A673 (cell line): ENCODE data around the gene ARHGAP4. TPM values are rescaled to one million over a fixed set of nuclear protein-coding genes. Genes with fewer than 3 reads are reported as not detected.
A peak's percentile ranks its signal among the peaks of the same experiment; 100 is the strongest.

Experiments
- BruUV-seq: library from RNA; stranded (reverse); fragments of 400-500 nt; replicated peaks from 2 replicates; lab custom pipeline; 2021; lab: Mats Ljungman, UMichigan
- CTCF ChIA-PET: fragments of 300-600 bp; sonication (Branson Sonifier 250); formaldehyde crosslinking; loops from one replicate; lab custom pipeline; 2022; ENCODE audit warnings: antibody characterized with exemption; lab: Charles Lee
- POLR2A ChIA-PET: fragments of 300-600 bp; sonication (Branson Sonifier 250); formaldehyde crosslinking; loops from one replicate; lab custom pipeline; 2022; ENCODE audit warnings: antibody characterized with exemption; ENCODE audit not compliant: low non-redundant PET; lab: Charles Lee
- DNase-seq: peaks from one replicate; pipeline ENCODE4 v3.0.0-alpha.2; 2015; ENCODE audit warnings: low spot score
- H3K27ac ChIP-seq: fragments of 200-600 bp; sonication (generic); 2 replicates; pipeline ENCODE4 v1.5.1; 2016; ENCODE audit warnings: mixed run types, low read depth, mild to moderate bottlenecking, mixed read lengths, antibody characterized with exemption, low read length; ENCODE audit not compliant: poor library complexity, severe bottlenecking
- H3K27me3 ChIP-seq: fragments of 200-600 bp; sonication (generic); replicated peaks from 2 replicates; pipeline ENCODE4 v1.6.1; 2017; ENCODE audit warnings: mixed run types, low read depth, mild to moderate bottlenecking, mixed read lengths, antibody characterized with exemption, low read length; ENCODE audit not compliant: insufficient read depth, poor library complexity
- H3K36me3 ChIP-seq: fragments of 200-600 bp; sonication (generic); 2 replicates; pipeline ENCODE4 v1.6.1; 2016; ENCODE audit warnings: mixed run types, mild to moderate bottlenecking, mixed read lengths, antibody characterized with exemption, low read length; ENCODE audit not compliant: insufficient read depth, poor library complexity, severe bottlenecking
- H3K4me1 ChIP-seq: fragments of 200-600 bp; sonication (generic); 2 replicates; pipeline ENCODE4 v1.6.1; 2017; ENCODE audit warnings: mixed run types, mild to moderate bottlenecking, mixed read lengths, antibody characterized with exemption, low read length; ENCODE audit not compliant: insufficient read depth, poor library complexity, severe bottlenecking
- H3K4me3 ChIP-seq: fragments of 200-600 bp; sonication (generic); 2 replicates; pipeline ENCODE4 v1.5.1; 2016; ENCODE audit warnings: low read depth, mixed run types, mild to moderate bottlenecking, mixed read lengths, low read length; ENCODE audit not compliant: poor library complexity, severe bottlenecking
- H3K9me3 ChIP-seq: fragments of 200-600 bp; sonication (generic); 2 replicates; pipeline ENCODE4 v1.6.1; 2016; ENCODE audit warnings: mixed run types, low read depth, mild to moderate bottlenecking, mixed read lengths, antibody characterized with exemption, low read length; ENCODE audit not compliant: poor library complexity, severe bottlenecking
- EZH2 ChIP-seq: fragments of 200-600 bp; sonication (generic); IDR thresholded peaks from 2 replicates; pipeline ENCODE4 v1.6.1; 2017; ENCODE audit warnings: borderline replicate concordance, low read depth, mild to moderate bottlenecking, mixed read lengths, antibody characterized with exemption, low read length; ENCODE audit not compliant: poor library complexity, severe bottlenecking
- intact Hi-C: fragments of 100-400 bp; cut with micrococcal nuclease; formaldehyde crosslinking; loops from one replicate; pipeline ENCODE4 v1.10.0; 2022; ENCODE audit not compliant: unreplicated experiment
- total RNA-seq: library from RNA; stranded (reverse); gene quantifications from 2 replicates; pipeline ENCODE4 v1.2.3, GENCODE V29; 2021
- TF ChIP-seq, protein P1 (sequence below): fragments of 300-800, 200-600 bp; sonication (generic); conservative IDR thresholded peaks from 2 replicates; pipeline ENCODE4 v1.5.1; 2017; ENCODE audit warnings: low read depth, mild to moderate bottlenecking, antibody characterized with exemption, low read length, moderate library complexity, mixed read lengths

The ARHGAP4 gene
- total RNA-seq, 1 experiment from 2014 or later: 43.0 TPM

DNA sequence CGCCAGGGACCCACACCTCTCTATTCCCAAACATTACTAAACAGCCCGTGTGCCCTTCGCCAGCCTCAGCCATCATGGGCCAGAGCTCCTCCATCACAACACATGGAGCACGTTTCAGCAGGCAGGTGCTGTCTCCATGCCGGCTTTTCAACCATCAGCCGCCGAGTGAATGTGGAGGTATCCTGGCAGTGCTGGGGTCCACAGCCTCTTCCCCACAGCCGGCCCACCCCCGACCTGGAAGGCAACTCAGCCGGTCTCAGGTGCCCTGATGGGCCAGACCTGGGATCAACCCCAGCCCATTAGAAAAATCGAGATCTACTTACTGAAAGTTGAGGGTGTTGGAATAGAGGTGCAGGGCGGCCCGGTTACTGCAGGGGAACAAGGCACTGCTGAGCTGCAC, 5.7 kb upstream of the ARHGAP4 start:
- H3K27ac ChIP-seq: no peak overlapping the region
- CTCF ChIA-PET: interaction anchor here (0.5 kb wide), 1 partner anchor 610 kb away, joined by 3 read pairs; no protein-coding TSS in a partner anchor
- H3K9me3 ChIP-seq: no peaks in the 10 kb centered on the region
- no peaks in the 10 kb centered on the region for H3K27me3 ChIP-seq
- intact Hi-C loops: no loop called here
- POLR2A ChIA-PET: no interaction called here
- no peak overlapping the region for H3K4me3 ChIP-seq
- no peak for TF ChIP-seq EZH2
- TF ChIP-seq, protein P1, sequence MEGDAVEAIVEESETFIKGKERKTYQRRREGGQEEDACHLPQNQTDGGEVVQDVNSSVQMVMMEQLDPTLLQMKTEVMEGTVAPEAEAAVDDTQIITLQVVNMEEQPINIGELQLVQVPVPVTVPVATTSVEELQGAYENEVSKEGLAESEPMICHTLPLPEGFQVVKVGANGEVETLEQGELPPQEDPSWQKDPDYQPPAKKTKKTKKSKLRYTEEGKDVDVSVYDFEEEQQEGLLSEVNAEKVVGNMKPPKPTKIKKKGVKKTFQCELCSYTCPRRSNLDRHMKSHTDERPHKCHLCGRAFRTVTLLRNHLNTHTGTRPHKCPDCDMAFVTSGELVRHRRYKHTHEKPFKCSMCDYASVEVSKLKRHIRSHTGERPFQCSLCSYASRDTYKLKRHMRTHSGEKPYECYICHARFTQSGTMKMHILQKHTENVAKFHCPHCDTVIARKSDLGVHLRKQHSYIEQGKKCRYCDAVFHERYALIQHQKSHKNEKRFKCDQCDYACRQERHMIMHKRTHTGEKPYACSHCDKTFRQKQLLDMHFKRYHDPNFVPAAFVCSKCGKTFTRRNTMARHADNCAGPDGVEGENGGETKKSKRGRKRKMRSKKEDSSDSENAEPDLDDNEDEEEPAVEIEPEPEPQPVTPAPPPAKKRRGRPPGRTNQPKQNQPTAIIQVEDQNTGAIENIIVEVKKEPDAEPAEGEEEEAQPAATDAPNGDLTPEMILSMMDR: no peak
- no peaks in the 10 kb centered on the region for H3K36me3 ChIP-seq
- H3K4me1 ChIP-seq: no peaks in the 10 kb centered on the region
- no TSS peak for BruUV-seq
- DNase-seq: no peak

DNA sequence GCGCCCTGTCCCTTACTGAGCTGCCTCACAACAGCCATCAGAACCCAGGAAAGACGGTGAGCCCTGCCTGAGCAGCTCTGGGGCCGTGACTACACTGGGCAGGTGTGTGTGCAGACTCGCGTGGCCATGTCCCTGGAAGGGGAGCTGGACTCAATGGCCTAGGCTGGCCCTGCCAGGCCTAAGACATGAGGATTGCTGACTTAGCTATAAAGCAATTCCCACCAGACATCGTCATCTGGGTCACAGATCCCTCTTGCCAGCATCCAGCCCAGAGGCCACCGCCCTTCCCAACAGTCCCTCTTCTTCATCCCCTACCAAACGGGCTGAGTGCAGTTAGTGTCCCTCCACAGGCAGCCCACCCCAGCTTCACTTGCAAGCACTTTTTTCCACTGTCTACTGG, 5.1 kb upstream of the ARHGAP4 start:
- Histone ChIP-seq H3K4me1 (peaks cover 5% of the 10 kb centered on the region), H3K27me3 (no peaks in the 10 kb centered on the region), H3K9me3 (no peaks in the 10 kb centered on the region), H3K27ac (no peak overlapping the region), H3K36me3 (no peaks in the 10 kb centered on the region), H3K4me3 (no peak overlapping the region)
- no peak for DNase-seq
- TF ChIP-seq, protein P1: no peak
- no peak for TF ChIP-seq EZH2
- no TSS peak for BruUV-seq
- intact Hi-C loops: no loop called here
- ChIA-PET CTCF (no interaction called here), POLR2A (no interaction called here)

DNA sequence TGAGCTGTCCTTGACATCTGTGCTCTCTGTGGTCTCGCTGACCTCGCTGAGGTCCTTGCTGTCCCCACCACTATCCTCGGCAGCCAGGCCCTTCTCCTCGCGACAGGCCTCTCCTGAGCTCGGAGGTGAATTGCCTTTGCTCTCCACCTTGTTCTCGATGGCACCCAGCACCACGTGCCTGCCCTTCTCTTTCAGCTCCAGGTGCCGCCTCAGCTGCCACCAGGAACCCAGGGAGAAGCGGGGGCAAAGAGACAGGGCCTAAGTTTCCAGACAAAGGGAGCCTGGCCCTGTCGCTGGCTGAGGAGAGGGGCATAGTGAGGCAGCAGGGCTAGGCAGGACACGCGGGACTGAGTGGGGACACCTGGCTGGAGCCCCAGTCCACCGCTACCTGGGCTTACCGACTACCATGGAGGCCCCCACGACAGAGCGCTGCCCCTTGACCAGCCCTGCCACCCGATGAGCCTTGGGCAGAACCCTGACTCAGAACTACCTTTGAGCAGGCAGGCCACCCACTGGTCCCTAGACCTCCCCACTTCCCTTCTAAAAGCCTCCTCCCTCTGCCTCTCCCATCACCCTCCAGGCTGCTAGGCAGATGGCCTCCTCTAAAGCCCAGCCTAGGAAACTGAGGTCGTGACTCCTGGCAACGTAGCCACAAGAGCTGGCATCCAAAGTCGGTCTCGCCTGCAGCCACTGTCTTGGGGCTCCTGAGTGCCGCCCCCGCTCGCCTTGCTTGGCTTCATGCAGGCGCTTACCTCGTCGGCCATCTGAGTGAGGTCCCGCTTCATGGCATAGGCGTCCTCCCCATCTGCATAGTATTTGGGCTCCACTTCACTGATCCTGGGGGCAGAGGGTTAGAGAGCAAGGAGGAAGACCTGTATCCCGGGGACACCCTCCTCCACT, 4.2 kb upstream of the ARHGAP4 start:
- no peak for DNase-seq
- CTCF ChIA-PET: no interaction called here
- TF ChIP-seq EZH2: no peak
- TF ChIP-seq, protein P1: no peak
- intact Hi-C loops: no loop called here
- no peaks in the 10 kb centered on the region for H3K27me3 ChIP-seq
- peak overlapping the region; percentile 23 for H3K27ac ChIP-seq
- H3K4me3 ChIP-seq: no peak overlapping the region
- no peaks in the 10 kb centered on the region for H3K36me3 ChIP-seq
- H3K4me1 ChIP-seq: peaks cover 10% of the 10 kb centered on the region
- BruUV-seq: no TSS peak
- POLR2A ChIA-PET: no interaction called here
- no peaks in the 10 kb centered on the region for H3K9me3 ChIP-seq
